Body of pancreas (tissue), 4 donors: ENCODE data around the gene PCGF1.

Experiments used
- CTCF ChIP-seq, 7 experiments: fragments of 450-650 bp in 4 of 7; fragments of 200-600 bp in 3 of 7; sonication (generic) in 3 of 7; IDR thresholded peaks; one replicate each; pipeline ENCODE4 v1.5.1; 2016 to 2019; ENCODE audit warnings: antibody characterized with exemption in 7 of 7
- POLR2A ChIP-seq, 3 donors: fragments of 450-650 bp; IDR thresholded peaks; one replicate each; pipeline ENCODE4 v1.6.1; 2016; ENCODE audit warnings: antibody characterized with exemption in 3 of 3, mild to moderate bottlenecking in 2 of 3

- TF ChIP-seq POLR2A (IDR thresholded peaks at IDR 0.05): no peak
- no peak for TF ChIP-seq CTCF (IDR thresholded peaks at IDR 0.05)
Measured at GRCh38 chr2:74515271-74515980, 7.9 kb upstream of the PCGF1 start.
